OCI-LY3 (cell line): ENCODE data around the gene RACGAP1.

Experiments
- H2AFZ ChIP-seq: fragments of 200-600, 300-600 bp; shearing (Covaris generic); 2 replicates; pipeline ENCODE4 v1.6.0; 2014; ENCODE audit warnings: antibody characterized with exemption, low read depth, low read length
- H3K27ac ChIP-seq: fragments of 200-600, 300-600 bp; sonication (generic); 2 replicates; pipeline ENCODE4 v1.5.1; 2014; ENCODE audit warnings: mild to moderate bottlenecking, low read length, moderate library complexity, mixed read lengths
- H3K27me3 ChIP-seq: fragments of 200-600, 300-600 bp; sonication (generic); 2 replicates; pipeline ENCODE4 v1.6.1; 2014; ENCODE audit warnings: low read depth, low read length, mixed read lengths
- H3K36me3 ChIP-seq: fragments of 200-600, 300-600 bp; sonication (generic); replicated peaks from 2 replicates; pipeline ENCODE3; 2014; ENCODE audit warnings: low read depth, low read length, mixed read lengths
- H3K4me1 ChIP-seq: fragments of 300-600, 200-600 bp; sonication (generic); 2 replicates; pipeline ENCODE4 v1.6.1; 2014; ENCODE audit warnings: low read length, mixed read lengths
- H3K4me2 ChIP-seq: fragments of 200-600, 300-600 bp; sonication (generic); 2 replicates; pipeline ENCODE4 v1.6.1; 2014; ENCODE audit warnings: low read length, mixed read lengths
- H3K4me3 ChIP-seq: fragments of 300-600, 200-600 bp; sonication (generic); 2 replicates; pipeline ENCODE4 v1.5.1; 2014; ENCODE audit warnings: antibody characterized with exemption, mild to moderate bottlenecking, low read length, moderate library complexity
- H3K79me2 ChIP-seq: fragments of 300-600, 200-600 bp; shearing (Covaris generic); 2 replicates; pipeline ENCODE4 v1.6.1; 2014; ENCODE audit warnings: mild to moderate bottlenecking, low read length, mixed read lengths
- H3K9ac ChIP-seq: fragments of 300-600, 200-600 bp; shearing (Covaris generic); 2 replicates; pipeline ENCODE4 v1.6.0; 2014; ENCODE audit warnings: mild to moderate bottlenecking, low read length, moderate library complexity
- H3K9me3 ChIP-seq: fragments of 200-600, 300-600 bp; shearing (Covaris generic); 2 replicates; pipeline ENCODE4 v1.6.1; 2014; ENCODE audit warnings: low read length, mixed read lengths; ENCODE audit not compliant: insufficient read depth
- H4K20me1 ChIP-seq: fragments of 200-600, 300-600 bp; sonication (generic); 2 replicates; pipeline ENCODE4 v1.6.1; 2016; ENCODE audit warnings: low read length, mixed read lengths; ENCODE audit not compliant: insufficient read depth
- CTCF ChIP-seq: fragments of 200-600, 300-600 bp; sonication (generic); IDR thresholded peaks from 2 replicates; pipeline ENCODE4 v1.5.1; 2014; ENCODE audit warnings: antibody characterized with exemption, low read length, low read depth
- EZH2phosphoT487 ChIP-seq: fragments of 200-600 bp; shearing (Covaris generic); IDR thresholded peaks from 2 replicates; pipeline ENCODE4 v1.6.1; 2018; ENCODE audit warnings: antibody characterized with exemption, mixed run types, low read depth

Gene RACGAP1

DNA sequence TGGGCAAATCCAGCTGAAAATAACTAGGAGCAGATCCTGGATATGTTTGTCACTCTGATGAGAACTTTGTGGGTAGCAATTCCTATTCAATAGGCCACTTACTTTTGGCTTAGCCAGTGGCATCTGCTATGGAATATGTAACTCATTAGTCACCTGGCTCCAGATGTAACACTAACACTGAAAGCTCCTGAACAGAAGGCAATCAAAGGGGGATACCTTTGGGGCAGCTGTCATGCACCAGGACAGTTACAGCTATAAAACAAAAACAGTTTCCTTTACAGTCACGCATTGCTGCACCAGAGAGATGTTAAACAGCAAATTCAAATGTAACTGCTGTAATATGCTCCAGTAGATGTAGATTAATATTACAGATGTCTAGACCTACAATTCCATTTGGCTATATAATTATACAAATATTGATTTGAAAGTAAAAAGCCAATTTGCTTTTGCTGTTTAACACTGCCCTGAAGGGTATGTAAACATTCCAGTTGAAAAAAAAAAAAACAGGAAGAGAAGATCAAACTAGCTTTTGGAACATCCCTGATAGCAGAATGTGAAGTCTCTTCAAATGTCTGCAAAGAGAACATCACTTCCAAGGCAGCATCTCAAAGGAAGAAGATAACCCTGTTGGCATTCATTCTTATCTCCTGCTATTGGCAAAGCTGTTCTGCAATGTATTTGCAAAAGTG is 18.4 kb downstream of the RACGAP1 start:
- Histone ChIP-seq H3K36me3 (peaks cover 45% of the 10 kb centered on the region), H3K27me3 (no peaks in the 10 kb centered on the region), H3K4me2 (0 out of 2 replicates have a peak overlapping the region, but pooled peaks have one; percentile 12), H2AFZ (no peak overlapping the region), H3K79me2 (peaks cover 43% of the 10 kb centered on the region), H4K20me1 (peaks cover 21% of the 10 kb centered on the region), H3K4me1 (peaks cover 21% of the 10 kb centered on the region), H3K9ac (no peak overlapping the region), H3K4me3 (no peak overlapping the region), H3K9me3 (no peaks in the 10 kb centered on the region), H3K27ac (no peak overlapping the region)
- TF ChIP-seq EZH2phosphoT487, result no peak
- no peak for TF ChIP-seq CTCF

DNA sequence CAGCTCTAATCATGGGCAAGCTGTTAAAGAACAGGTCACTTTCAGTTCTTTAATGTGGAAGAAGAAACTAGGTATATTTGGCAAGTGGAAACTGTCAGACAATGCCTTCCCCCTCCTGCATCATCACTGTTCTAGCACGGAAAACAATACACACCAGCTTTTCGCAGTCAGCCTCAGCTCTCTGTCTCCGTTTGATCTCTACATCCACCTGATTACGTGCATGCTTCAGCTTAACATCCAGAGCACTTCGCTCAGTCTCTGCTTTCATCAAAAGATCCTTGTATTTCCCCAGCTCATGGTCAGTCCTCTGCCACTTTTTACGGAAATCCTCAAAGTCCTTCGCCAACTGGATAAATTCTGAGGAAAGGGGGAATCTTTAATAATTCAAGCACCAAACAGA is 19.0 kb downstream of the RACGAP1 start:
- Histone ChIP-seq H3K9ac (no peak overlapping the region), H4K20me1 (peaks cover 21% of the 10 kb centered on the region), H3K27me3 (no peaks in the 10 kb centered on the region), H3K36me3 (peaks cover 49% of the 10 kb centered on the region), H3K4me2 (0 out of 2 replicates have a peak overlapping the region, but pooled peaks have one; percentile 12), H3K4me1 (peaks cover 21% of the 10 kb centered on the region), H3K27ac (0 out of 2 replicates have a peak overlapping the region, but pooled peaks have one; percentile 7), H3K4me3 (no peak overlapping the region), H3K79me2 (peaks cover 43% of the 10 kb centered on the region), H3K9me3 (no peaks in the 10 kb centered on the region), H2AFZ (no peak overlapping the region)
- no peak for TF ChIP-seq EZH2phosphoT487
- TF ChIP-seq CTCF, result no peak

- Histone ChIP-seq H3K4me3 (no peak overlapping the region), H3K27ac (no peak overlapping the region), H4K20me1 (peaks cover 21% of the 10 kb centered on the region), H3K4me2 (no peak overlapping the region), H3K9me3 (no peaks in the 10 kb centered on the region), H3K9ac (no peak overlapping the region), H3K36me3 (peaks cover 58% of the 10 kb centered on the region), H3K79me2 (peaks cover 40% of the 10 kb centered on the region), H2AFZ (no peak overlapping the region), H3K27me3 (no peaks in the 10 kb centered on the region), H3K4me1 (peaks cover 21% of the 10 kb centered on the region)
- no peak for TF ChIP-seq CTCF
- no peak for TF ChIP-seq EZH2phosphoT487
Measured at GRCh38 chr12:50005175-50005574, 20.1 kb downstream of the RACGAP1 start.

GRCh38 chr12:50004696-50005095 is 20.6 kb downstream of the RACGAP1 start:
- Histone ChIP-seq H3K4me2 (no peak overlapping the region), H3K36me3 (peaks cover 56% of the 10 kb centered on the region), H3K79me2 (peaks cover 36% of the 10 kb centered on the region), H3K4me3 (no peak overlapping the region), H3K4me1 (peaks cover 21% of the 10 kb centered on the region), H2AFZ (no peak overlapping the region), H3K9me3 (no peaks in the 10 kb centered on the region), H3K27ac (no peak overlapping the region), H3K27me3 (no peaks in the 10 kb centered on the region), H4K20me1 (peaks cover 21% of the 10 kb centered on the region), H3K9ac (no peak overlapping the region)
- TF ChIP-seq EZH2phosphoT487 (no peak), CTCF (no peak)
